Activated CD4-positive, alpha-beta memory T cell treated with anti-CD3 and anti-CD28 coated beads, Interleukin-2, amount 10 ng/mL, durations not matched to agents 7 days and 5 days (primary cell): ENCODE results near the gene TANGO2. TPM values are rescaled to one million over a fixed set of nuclear protein-coding genes. Genes with fewer than 3 reads are reported as not detected.
A peak's percentile ranks its signal among the peaks of the same experiment; 100 is the strongest.

Experiments used
- CTCF ChIA-PET: fragments of 350-600 bp; sonication (Branson Sonifier 250); formaldehyde crosslinking; loops from one replicate; lab custom pipeline; 2021; ENCODE audit warnings: antibody characterized with exemption, inconsistent platforms; lab: Charles Lee
- POLR2A ChIA-PET: fragments of 350-600 bp; sonication (Branson Sonifier 250); formaldehyde crosslinking; loops from one replicate; lab custom pipeline; 2021; ENCODE audit warnings: antibody characterized with exemption; lab: Charles Lee
- DNase-seq: peaks from one replicate; pipeline ENCODE4 v3.0.0-alpha.2; 2020
- H3K27ac Mint-ChIP-seq: one replicate; pipeline ENCODE4 v1.8.0; 2021; ENCODE audit warnings: mild to moderate bottlenecking, mixed read lengths
- H3K27me3 Mint-ChIP-seq: one replicate; pipeline ENCODE4 v1.8.0; 2021; ENCODE audit warnings: mixed read lengths
- H3K36me3 Mint-ChIP-seq: one replicate; pipeline ENCODE4 v1.8.0; 2021; ENCODE audit warnings: low read depth, mixed read lengths
- H3K4me1 Mint-ChIP-seq: one replicate; pipeline ENCODE4 v1.8.0; 2021; ENCODE audit warnings: mixed read lengths
- H3K4me3 Mint-ChIP-seq: one replicate; pipeline ENCODE4 v1.8.0; 2021; ENCODE audit warnings: mild to moderate bottlenecking, mixed read lengths
- H3K9me3 Mint-ChIP-seq: one replicate; pipeline ENCODE4 v1.8.0; 2021; ENCODE audit warnings: mixed read lengths
- total RNA-seq, 2 experiments: library from RNA; stranded (reverse); gene quantifications; one replicate each; pipeline ENCODE4 v1.2.3, GENCODE V29; 2021

TANGO2 gene
- total RNA-seq, 2 experiments from 2014 or later: 39.1 to 44.5 TPM

GRCh38 chr22:20014526-20015186, 6.3 kb upstream of the TANGO2 start:
- POLR2A ChIA-PET: interaction anchor here (0.5 to 1.2 kb wide), 2 partner anchors 40 to 470 kb away, joined by 3 read pairs; no protein-coding TSS in a partner anchor
- DNase-seq: no peak
- Mint-ChIP-seq H3K4me3 (peak overlapping the region; percentile 24), H3K9me3 (no peaks in the 10 kb centered on the region), H3K27ac (no peak overlapping the region), H3K4me1 (peaks cover 11% of the 10 kb centered on the region), H3K27me3 (peaks cover 28% of the 10 kb centered on the region), H3K36me3 (no peaks in the 10 kb centered on the region)
- CTCF ChIA-PET: interaction anchor here (1.2 kb wide), 1 partner anchor 45 kb away, joined by 3 read pairs; no protein-coding TSS in a partner anchor

- Mint-ChIP-seq H3K27me3 (peaks cover 28% of the 10 kb centered on the region), H3K36me3 (no peaks in the 10 kb centered on the region), H3K27ac (no peak overlapping the region), H3K9me3 (no peaks in the 10 kb centered on the region), H3K4me1 (peaks cover 14% of the 10 kb centered on the region), H3K4me3 (peak overlapping the region; percentile 28)
- no peak for DNase-seq
- CTCF ChIA-PET: interaction anchor here (1.2 kb wide), 1 partner anchor 45 kb away, joined by 3 read pairs; no protein-coding TSS in a partner anchor
- POLR2A ChIA-PET: interaction anchor here (0.5 to 1.2 kb wide), 3 partner anchors 17 to 469 kb away, joined by 3 read pairs; no protein-coding TSS in a partner anchor
Observed at GRCh38 chr22:20015187-20015625, 5.7 kb upstream of the TANGO2 start.

GRCh38 chr22:20015971-20016733, 4.8 kb upstream of the TANGO2 start:
- ChIA-PET CTCF (interaction anchor here (1.2 kb wide), 1 partner anchor 46 kb away, joined by 3 read pairs; no protein-coding TSS in a partner anchor), POLR2A (interaction anchor here (0.7 to 1.2 kb wide), 3 partner anchors 8 to 42 kb away, joined by 3 read pairs; no protein-coding TSS in a partner anchor)
- peak; percentile 28 for DNase-seq
- Mint-ChIP-seq H3K27ac (no peak overlapping the region), H3K4me3 (no peak overlapping the region), H3K36me3 (no peaks in the 10 kb centered on the region), H3K27me3 (peaks cover 28% of the 10 kb centered on the region), H3K4me1 (peaks cover 19% of the 10 kb centered on the region), H3K9me3 (no peaks in the 10 kb centered on the region)

- peak within 1 kb of the TSS; percentile 73 for H3K4me3 Mint-ChIP-seq
- H3K36me3 Mint-ChIP-seq: no peaks in the 10 kb centered on the region
- peaks cover 28% of the 10 kb centered on the region for H3K27me3 Mint-ChIP-seq
- H3K4me1 Mint-ChIP-seq: peaks cover 18% of the 10 kb centered on the region
- no peaks in the 10 kb centered on the region for H3K9me3 Mint-ChIP-seq
- DNase-seq: peak; percentile 91
- no peak within 1 kb of the TSS for H3K27ac Mint-ChIP-seq
- ChIA-PET CTCF (no interaction called here), POLR2A (no interaction called here)
Observed at GRCh38 chr22:20016734-20017621, 3.9 kb upstream of the TANGO2 start, which contains the start of gene ARVCF. ARVCF (minus strand) TSS chr22:20016823; CDS start chr22:19990794, 26,029 bp downstream.

- peaks cover 28% of the 10 kb centered on the region for H3K27me3 Mint-ChIP-seq
- no peak overlapping the region for H3K27ac Mint-ChIP-seq
- POLR2A ChIA-PET: no interaction called here
- CTCF ChIA-PET: interaction anchor here (0.5 kb wide), 1 partner anchor 48 kb away, joined by 3 read pairs; no protein-coding TSS in a partner anchor
- no peaks in the 10 kb centered on the region for H3K9me3 Mint-ChIP-seq
- DNase-seq: no peak
- H3K4me3 Mint-ChIP-seq: peak overlapping the region; percentile 73
- H3K36me3 Mint-ChIP-seq: no peaks in the 10 kb centered on the region
- H3K4me1 Mint-ChIP-seq: peaks cover 24% of the 10 kb centered on the region
Observed at GRCh38 chr22:20017622-20017958, 3.3 kb upstream of the TANGO2 start.

- H3K9me3 Mint-ChIP-seq: no peaks in the 10 kb centered on the region
- no peak for DNase-seq
- peaks cover 26% of the 10 kb centered on the region for H3K4me1 Mint-ChIP-seq
- peaks cover 28% of the 10 kb centered on the region for H3K27me3 Mint-ChIP-seq
- H3K4me3 Mint-ChIP-seq: peak overlapping the region; percentile 73
- H3K27ac Mint-ChIP-seq: no peak overlapping the region
- POLR2A ChIA-PET: no interaction called here
- H3K36me3 Mint-ChIP-seq: no peaks in the 10 kb centered on the region
- CTCF ChIA-PET: interaction anchor here (0.5 kb wide), 1 partner anchor 47 kb away, joined by 3 read pairs; no protein-coding TSS in a partner anchor
Observed at GRCh38 chr22:20018001-20018400, 2.9 kb upstream of the TANGO2 start.

- DNase-seq: no peak
- H3K9me3 Mint-ChIP-seq: no peaks in the 10 kb centered on the region
- peaks cover 32% of the 10 kb centered on the region for H3K4me1 Mint-ChIP-seq
- peak overlapping the region; percentile 84 for H3K4me3 Mint-ChIP-seq
- H3K36me3 Mint-ChIP-seq: peaks cover 4% of the 10 kb centered on the region
- CTCF ChIA-PET: no interaction called here
- H3K27me3 Mint-ChIP-seq: peaks cover 25% of the 10 kb centered on the region
- H3K27ac Mint-ChIP-seq: peak overlapping the region; percentile 86
- POLR2A ChIA-PET: interaction anchor here (0.6 to 2.6 kb wide), 15 partner anchors 8 to 98 kb away, joined by 3 to 41 read pairs (median 3); partner anchors contain the start of genes RANBP1 and TRMT2A
Observed at GRCh38 chr22:20019661-20020532, 1.0 kb upstream of the TANGO2 start.

GRCh38 chr22:20021196-20022181, 579 bp downstream of the TANGO2 start:
- Mint-ChIP-seq H3K4me3 (peak overlapping the region; percentile 91), H3K36me3 (peaks cover 4% of the 10 kb centered on the region), H3K27ac (peak overlapping the region; percentile 81), H3K9me3 (no peaks in the 10 kb centered on the region), H3K27me3 (peaks cover 17% of the 10 kb centered on the region), H3K4me1 (peaks cover 35% of the 10 kb centered on the region)
- POLR2A ChIA-PET: interaction anchor here (0.6 to 2.6 kb wide), 17 partner anchors 10 to 543 kb away, joined by 3 to 41 read pairs (median 3); partner anchors contain the start of genes RANBP1 and TRMT2A
- CTCF ChIA-PET: no interaction called here
- DNase-seq: no peak

GRCh38 chr22:20022231-20022977, 1.5 kb downstream of the TANGO2 start:
- Mint-ChIP-seq H3K9me3 (no peaks in the 10 kb centered on the region), H3K27ac (peak overlapping the region; percentile 81), H3K4me1 (peaks cover 33% of the 10 kb centered on the region), H3K4me3 (peak overlapping the region; percentile 91), H3K27me3 (peaks cover 14% of the 10 kb centered on the region), H3K36me3 (peaks cover 4% of the 10 kb centered on the region)
- ChIA-PET CTCF (no interaction called here), POLR2A (interaction anchor here (1.1 to 2.6 kb wide), 7 partner anchors 10 to 95 kb away, joined by 3 to 41 read pairs (median 6); partner anchors contain the start of genes RANBP1 and TRMT2A)
- no peak for DNase-seq

- Mint-ChIP-seq H3K27ac (no peak overlapping the region), H3K4me1 (peaks cover 31% of the 10 kb centered on the region), H3K27me3 (peaks cover 7% of the 10 kb centered on the region), H3K36me3 (peaks cover 4% of the 10 kb centered on the region), H3K4me3 (peak overlapping the region; percentile 1), H3K9me3 (no peaks in the 10 kb centered on the region)
- ChIA-PET POLR2A (interaction anchor here (2.6 kb wide), 1 partner anchor 9 kb away, joined by 41 read pairs; no protein-coding TSS in a partner anchor), CTCF (no interaction called here)
- DNase-seq: no peak
Observed at GRCh38 chr22:20022978-20023613, 2.2 kb downstream of the TANGO2 start.
